Liver (tissue), 3 donors: ENCODE results near the gene FAAP100.

Experiments used
- CTCF ChIP-seq: fragments of 150-350 bp; IDR thresholded peaks from 2 replicates; pipeline ENCODE4 v1.5.1; 2017; ENCODE audit warnings: improper control_type of control experiment, low read depth, low read length; ENCODE audit not compliant: missing input control
- EGR1 ChIP-seq, 2 donors: IDR thresholded peaks; 2 replicates each; pipeline ENCODE4 v1.6.1; 2016 to 2018; ENCODE audit warnings: antibody characterized with exemption in 2 of 2, low read depth in 2 of 2
- FOXA2 ChIP-seq: IDR thresholded peaks from 2 replicates; pipeline ENCODE4 v1.6.1; 2016; ENCODE audit warnings: antibody characterized with exemption
- JUND ChIP-seq, 2 donors: IDR thresholded peaks; 2 replicates each; pipeline ENCODE4 v1.6.1; 2016; ENCODE audit warnings: antibody characterized with exemption in 2 of 2
- NR2F2 ChIP-seq: IDR thresholded peaks from 2 replicates; pipeline ENCODE4 v1.6.1; 2016; ENCODE audit warnings: antibody characterized with exemption
- RAD21 ChIP-seq, 2 donors: IDR thresholded peaks; 2 replicates each; pipeline ENCODE4 v1.6.1; 2016; ENCODE audit warnings: antibody characterized with exemption in 2 of 2, mild to moderate bottlenecking in 2 of 2
- SP1 ChIP-seq: IDR thresholded peaks from 2 replicates; pipeline ENCODE4 v1.6.1; 2018; ENCODE audit warnings: antibody characterized with exemption, mild to moderate bottlenecking
- TF ChIP-seq, protein P1 (sequence below): IDR thresholded peaks from 2 replicates; pipeline ENCODE4 v1.6.1; 2016; ENCODE audit warnings: antibody characterized with exemption
- TF ChIP-seq, protein P2 (sequence below): IDR thresholded peaks from 2 replicates; pipeline ENCODE4 v1.6.1; 2016; ENCODE audit warnings: antibody characterized with exemption
- donor health status: healthy.
- donor health status: healthy.

GRCh38 chr17:81511554-81511803 is 40.7 kb downstream of the FAAP100 start:
- TF ChIP-seq JUND (IDR thresholded peaks at IDR 0.05) (no peak), CTCF (no peak), EGR1 (IDR thresholded peaks at IDR 0.05; ENCODE audit: low read depth in 2 of 2) (no peak), FOXA2 (no peak), RAD21 (IDR thresholded peaks at IDR 0.05) (no peak), NR2F2 (no peak), SP1 (no peak)
- TF ChIP-seq, protein P1, sequence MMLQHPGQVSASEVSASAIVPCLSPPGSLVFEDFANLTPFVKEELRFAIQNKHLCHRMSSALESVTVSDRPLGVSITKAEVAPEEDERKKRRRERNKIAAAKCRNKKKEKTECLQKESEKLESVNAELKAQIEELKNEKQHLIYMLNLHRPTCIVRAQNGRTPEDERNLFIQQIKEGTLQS, result no peak
- TF ChIP-seq, protein P2, sequence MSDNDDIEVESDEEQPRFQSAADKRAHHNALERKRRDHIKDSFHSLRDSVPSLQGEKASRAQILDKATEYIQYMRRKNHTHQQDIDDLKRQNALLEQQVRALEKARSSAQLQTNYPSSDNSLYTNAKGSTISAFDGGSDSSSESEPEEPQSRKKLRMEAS, result no peak
